G401.6 (cell line): ENCODE data around the gene ATOH8.
A peak's percentile ranks its signal among the peaks of the same experiment; 100 is the strongest.

Experiments
- FAIRE-seq: peaks from 2 replicates; lab custom pipeline; 2012; peaks lifted over from hg19 to GRCh38; lab: Jason Lieb, UNC

ATOH8 gene

DNA sequence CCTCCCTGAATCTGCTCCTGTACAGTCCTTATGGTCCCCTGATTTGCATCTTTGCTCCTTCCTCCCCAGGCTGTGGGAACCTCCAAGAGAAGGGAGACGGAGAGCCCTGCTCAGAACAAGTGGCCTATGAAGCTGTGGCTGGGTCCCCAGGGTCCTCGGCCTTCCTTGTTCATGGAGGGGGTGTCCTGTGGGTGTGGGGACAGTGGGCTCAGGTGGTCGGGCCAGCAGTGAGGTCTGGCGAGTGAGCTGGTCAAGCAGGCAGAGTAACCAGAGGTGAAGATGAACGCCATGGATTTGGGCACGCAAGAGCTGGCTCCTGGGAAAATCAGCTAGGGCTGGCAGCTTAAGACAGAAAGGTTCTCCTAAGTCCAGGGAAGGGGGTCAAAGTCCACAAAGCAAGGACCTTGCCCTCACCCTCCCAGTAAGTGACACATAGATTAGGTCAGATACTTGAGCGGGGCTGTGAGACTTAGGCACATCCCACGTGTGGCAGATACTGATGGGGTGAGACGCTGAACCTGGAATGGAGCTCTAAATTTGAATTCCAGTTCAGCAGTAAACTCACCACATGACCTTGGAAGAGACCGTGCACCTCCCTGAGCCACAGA lies 34.8 kb upstream of the ATOH8 start:
- FAIRE-seq: no peak

DNA sequence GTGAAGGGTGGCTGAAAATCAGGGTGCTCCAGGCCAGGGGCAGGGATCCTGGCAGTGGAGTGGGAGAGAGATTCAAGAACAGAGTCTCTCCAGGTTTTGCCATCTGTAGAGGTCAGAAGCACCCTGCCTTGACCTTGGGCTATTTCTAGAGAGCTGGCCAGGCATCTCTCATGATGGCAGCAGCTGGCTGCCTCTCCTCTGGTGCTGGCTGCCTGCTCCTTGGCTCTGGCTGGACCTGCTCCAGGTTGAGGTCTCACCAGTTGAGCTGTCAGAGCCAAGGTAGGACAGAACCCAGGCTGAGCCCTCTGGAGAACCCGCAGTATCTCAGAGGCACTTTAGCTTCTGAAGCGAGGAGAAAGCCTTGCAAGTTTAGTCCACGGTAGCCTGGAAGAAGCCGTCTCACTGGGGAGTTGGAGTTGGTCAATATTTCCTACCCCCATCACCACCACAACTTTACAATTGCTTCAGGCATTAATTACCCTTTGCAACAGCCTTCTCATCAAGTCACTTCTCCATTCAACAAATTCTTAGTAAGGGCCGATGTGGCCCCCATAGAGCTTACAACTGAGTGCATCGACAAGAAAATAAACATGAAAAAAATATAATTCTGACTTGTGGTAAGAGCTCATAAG lies 34.1 kb upstream of the ATOH8 start:
- FAIRE-seq: no peak

DNA sequence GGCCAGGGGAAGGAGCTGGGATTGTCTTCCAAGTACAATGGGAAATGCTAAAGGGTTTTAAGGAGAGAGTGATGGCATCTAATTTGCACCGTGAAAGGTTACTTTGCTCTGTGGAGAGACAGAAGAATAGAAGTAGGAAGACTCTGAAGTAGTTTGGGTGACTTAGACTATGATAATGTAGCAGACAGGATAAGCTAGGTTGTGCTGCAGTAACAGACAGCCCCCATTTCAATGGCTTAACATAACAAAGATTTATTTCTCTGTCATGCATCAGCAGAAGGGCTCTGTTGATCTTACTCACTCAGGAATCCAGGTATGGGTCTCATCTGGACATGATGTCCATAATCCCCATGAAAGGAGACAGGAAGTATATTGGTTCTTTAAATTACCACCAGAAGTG lies 33.3 kb upstream of the ATOH8 start:
- FAIRE-seq: no peak

- no peak for FAIRE-seq
Measured at GRCh38 chr2:85721641-85722040, 32.1 kb upstream of the ATOH8 start.

DNA sequence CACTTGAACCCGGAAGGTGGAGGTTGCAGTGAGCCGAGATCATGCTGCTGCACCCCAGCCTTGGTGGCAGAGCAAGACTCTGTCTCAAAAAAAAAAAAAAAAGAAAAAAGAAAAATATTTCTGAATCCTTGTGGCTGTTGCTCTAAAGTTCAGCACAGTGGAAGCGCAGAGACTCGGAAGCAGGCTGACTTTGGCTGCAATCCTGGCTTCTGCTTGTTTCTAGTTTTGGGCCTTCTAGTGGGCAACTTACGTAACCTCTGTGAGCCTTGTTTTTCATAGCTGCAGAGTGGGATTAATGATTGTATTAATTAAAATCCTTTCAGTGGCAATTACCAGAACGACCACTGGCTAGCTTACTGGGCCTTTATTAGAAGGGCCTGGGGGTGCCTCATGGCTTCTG lies 31.3 kb upstream of the ATOH8 start:
- FAIRE-seq: no peak

DNA sequence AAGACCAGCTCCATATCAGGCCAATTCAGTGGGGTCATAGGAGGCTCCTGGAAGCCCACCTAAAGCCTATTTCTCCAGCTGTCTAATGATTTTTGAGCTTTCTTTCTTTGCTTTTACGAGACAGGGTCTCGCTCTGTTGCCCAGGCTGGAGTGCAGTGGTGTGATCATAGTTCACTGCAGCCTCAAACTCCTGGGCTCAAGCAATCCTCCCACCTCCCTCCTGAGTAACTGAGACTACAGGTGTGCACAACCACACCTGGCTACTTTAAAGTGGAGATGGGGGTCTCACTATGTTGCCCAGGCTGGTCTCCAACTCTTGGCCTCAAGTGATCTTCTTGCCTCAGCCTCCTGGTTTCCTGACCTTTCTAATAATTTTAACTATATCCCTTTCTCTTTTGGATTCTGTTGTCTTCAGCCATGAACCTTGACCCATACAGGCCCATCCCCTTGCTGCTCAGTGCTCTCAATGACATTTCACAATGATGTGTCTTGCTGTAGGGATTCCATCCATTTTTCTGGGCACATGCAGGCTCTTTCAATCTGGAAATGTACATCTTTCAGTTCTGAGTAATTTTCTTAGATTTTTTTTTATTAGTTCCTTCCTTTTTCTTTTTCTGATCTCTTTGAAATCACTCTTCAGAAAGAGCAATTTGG lies 30.0 kb upstream of the ATOH8 start:
- FAIRE-seq: no peak

DNA sequence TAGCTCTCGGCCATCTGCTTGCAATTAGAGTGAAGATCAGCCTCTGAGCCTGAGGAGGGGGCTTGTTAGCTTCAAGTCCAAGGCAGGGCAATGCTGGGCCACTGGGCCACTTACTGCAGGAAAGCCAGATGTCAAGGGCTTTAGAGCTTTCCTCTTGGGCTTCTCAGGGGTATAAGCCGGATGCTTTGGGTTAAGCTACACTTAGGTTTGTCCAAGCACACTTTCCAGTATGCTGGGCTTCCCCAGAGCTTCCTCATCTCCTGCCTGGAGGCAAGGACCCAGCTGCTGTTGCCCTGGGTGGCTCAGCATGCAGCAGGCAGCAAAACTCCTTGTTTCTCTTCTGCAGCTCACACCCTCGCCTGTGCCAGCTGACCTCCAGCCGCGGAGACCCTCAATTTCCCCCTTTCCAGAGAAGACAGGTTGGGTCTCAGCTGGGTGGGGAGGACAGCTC lies 29.0 kb upstream of the ATOH8 start:
- FAIRE-seq: no peak

DNA sequence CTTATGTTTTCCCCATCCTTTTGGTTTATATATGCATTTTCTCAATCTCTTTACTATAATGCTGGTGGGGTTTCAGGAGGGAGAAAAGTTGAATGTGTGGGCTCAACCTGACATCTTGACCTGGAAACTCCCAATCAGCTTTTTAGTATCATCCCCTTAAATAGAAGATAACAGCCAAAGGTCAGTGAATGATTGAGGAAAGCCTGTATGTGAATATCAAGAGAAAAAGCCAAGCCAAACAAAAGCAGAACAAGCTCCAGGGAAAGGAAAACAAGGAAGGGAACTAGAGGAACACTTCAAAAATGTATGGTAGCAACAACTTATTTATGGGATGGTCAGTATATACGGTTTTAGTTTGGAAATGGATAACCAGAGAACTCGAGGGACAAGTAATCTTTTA lies 28.3 kb upstream of the ATOH8 start:
- no peak for FAIRE-seq

GRCh38 chr2:85727798-85728197 lies 26.0 kb upstream of the ATOH8 start:
- FAIRE-seq: no peak

GRCh38 chr2:85728342-85728741 lies 25.4 kb upstream of the ATOH8 start:
- no peak for FAIRE-seq

DNA sequence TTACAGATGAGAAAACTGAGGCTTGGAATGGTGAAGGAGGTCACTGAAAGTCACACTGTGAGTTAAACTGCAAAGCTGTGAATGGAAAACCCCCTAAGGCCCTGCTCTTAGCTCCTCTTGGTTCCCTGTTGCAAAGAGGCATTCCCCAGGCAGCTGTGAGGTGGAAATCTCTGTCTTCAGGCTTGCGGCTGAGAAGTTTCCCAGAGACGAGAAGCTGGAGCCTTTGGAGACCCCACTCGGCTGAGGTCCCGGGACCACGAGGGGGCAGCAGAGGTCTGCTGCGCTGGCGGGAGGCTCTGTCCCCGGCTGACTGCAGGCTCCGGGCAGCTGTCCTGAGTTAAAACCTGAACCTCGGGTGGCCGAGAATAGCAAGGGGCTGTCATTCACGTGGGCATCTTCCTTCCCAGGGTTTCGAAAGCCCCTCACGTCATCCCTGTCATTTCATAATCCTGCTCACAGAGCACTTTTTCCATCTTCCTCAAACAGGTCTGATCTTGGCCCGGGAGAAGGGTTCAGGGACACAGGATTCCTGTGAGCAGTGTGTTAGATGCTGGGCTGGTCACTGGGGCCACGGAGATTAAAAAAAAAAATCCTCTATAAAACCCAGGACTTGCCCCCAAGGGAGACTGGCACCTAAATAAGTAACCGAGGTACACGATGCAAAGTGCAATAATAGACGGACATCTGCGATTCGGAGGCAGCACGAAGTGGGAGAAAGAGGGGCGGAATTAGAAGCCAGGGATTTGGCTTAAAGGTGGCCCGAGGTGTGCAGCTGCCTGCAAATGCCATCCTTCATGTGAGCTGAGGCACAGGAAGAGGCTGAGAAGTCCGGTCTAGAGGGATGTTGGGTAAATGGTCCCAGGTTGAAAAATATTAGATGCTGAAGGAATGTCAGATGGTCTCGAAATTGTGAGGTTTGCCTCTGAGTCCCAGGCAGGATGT lies 24.6 kb upstream of the ATOH8 start:
- peak; percentile 47 for FAIRE-seq

- FAIRE-seq: no peak
Measured at GRCh38 chr2:85729825-85730510, 23.8 kb upstream of the ATOH8 start.

- no peak for FAIRE-seq
Measured at GRCh38 chr2:85730686-85731230, 23.0 kb upstream of the ATOH8 start.

GRCh38 chr2:85731606-85732005 lies 22.2 kb upstream of the ATOH8 start:
- no peak for FAIRE-seq

GRCh38 chr2:85732467-85733120 lies 21.2 kb upstream of the ATOH8 start:
- FAIRE-seq: no peak

GRCh38 chr2:85733121-85733960 lies 20.4 kb upstream of the ATOH8 start:
- no peak for FAIRE-seq

GRCh38 chr2:85734015-85734414 lies 19.8 kb upstream of the ATOH8 start:
- no peak for FAIRE-seq

GRCh38 chr2:85734942-85735608 lies 18.7 kb upstream of the ATOH8 start:
- no peak for FAIRE-seq

DNA sequence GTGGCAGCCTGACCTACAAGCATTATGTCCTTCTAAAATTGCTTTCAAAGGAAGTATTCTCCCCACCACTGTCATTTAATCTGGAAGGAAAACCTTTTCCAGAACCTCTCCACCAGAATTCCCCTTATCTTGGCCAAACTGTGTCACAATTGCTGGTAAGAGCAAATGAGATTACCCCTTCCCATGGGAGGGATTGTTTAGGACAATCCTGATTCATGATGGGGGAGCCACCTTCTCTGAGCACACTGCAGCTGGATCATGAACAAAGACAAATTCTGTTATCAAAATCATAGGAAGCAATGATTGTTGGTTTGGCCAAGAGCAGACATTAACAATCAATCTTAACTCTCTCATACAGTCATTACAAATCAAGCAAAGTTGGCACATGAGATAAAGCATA lies 18.1 kb upstream of the ATOH8 start:
- no peak for FAIRE-seq
